Effector memory CD4-positive, alpha-beta T cell (primary cell): ENCODE results near the gene DAPL1.

Experiments used
- DNase-seq, 3 donors: peaks; one replicate each; pipeline ENCODE4 v3.0.0-alpha.2; 2020
- H3K27ac ChIP-seq: 2 replicates; pipeline ENCODE4 v1.7.0; 2013; ENCODE audit warnings: mild to moderate bottlenecking, low read length, moderate library complexity; ENCODE audit not compliant: insufficient read depth, poor library complexity, severe bottlenecking
- H3K27me3 ChIP-seq: replicated peaks from 2 replicates; pipeline ENCODE4 v1.7.0; 2013; ENCODE audit warnings: mild to moderate bottlenecking, low read length; ENCODE audit not compliant: insufficient read depth, control insufficient read depth, poor library complexity, severe bottlenecking
- H3K36me3 ChIP-seq: 2 replicates; pipeline ENCODE4 v1.7.0; 2013; ENCODE audit warnings: mild to moderate bottlenecking, low read length, moderate library complexity; ENCODE audit not compliant: control insufficient read depth, insufficient read depth
- H3K4me1 ChIP-seq: 2 replicates; pipeline ENCODE4 v1.7.0; 2013; ENCODE audit warnings: low read length, mild to moderate bottlenecking; ENCODE audit not compliant: control insufficient read depth, insufficient read depth, poor library complexity, severe bottlenecking
- H3K4me3 ChIP-seq: 2 replicates; pipeline ENCODE4 v1.7.0; 2013; ENCODE audit warnings: low read length, low read depth, mild to moderate bottlenecking; ENCODE audit not compliant: insufficient read depth, poor library complexity, severe bottlenecking
- H3K9me3 ChIP-seq: 2 replicates; pipeline ENCODE4 v1.7.0; 2013; ENCODE audit warnings: mild to moderate bottlenecking, low read length, moderate library complexity; ENCODE audit not compliant: control insufficient read depth

Gene DAPL1

DNA sequence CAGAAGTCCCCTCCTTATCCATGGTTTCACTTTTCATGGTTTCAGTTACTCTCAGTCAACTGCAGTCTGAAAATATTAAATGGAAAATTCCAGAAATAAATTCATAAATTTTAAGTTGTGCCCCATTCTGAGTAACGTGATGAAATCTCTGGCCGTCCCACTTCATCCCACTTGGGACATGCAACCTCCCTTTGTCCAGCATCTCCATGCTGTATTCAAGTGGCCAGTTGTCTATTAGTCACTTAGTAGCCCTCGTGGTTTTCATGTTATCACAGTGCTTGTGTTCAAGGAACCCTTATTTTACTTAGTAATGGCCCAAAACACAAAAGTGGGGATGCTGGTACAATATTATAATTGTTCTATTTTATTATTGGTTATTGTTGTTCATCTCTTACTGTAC, 18.0 kb upstream of the DAPL1 start:
- Histone ChIP-seq H3K4me1 (no peaks in the 10 kb centered on the region), H3K27me3 (no peaks in the 10 kb centered on the region), H3K4me3 (no peak overlapping the region), H3K9me3 (no peaks in the 10 kb centered on the region), H3K36me3 (no peaks in the 10 kb centered on the region), H3K27ac (no peak overlapping the region)
- no peak for DNase-seq

DNA sequence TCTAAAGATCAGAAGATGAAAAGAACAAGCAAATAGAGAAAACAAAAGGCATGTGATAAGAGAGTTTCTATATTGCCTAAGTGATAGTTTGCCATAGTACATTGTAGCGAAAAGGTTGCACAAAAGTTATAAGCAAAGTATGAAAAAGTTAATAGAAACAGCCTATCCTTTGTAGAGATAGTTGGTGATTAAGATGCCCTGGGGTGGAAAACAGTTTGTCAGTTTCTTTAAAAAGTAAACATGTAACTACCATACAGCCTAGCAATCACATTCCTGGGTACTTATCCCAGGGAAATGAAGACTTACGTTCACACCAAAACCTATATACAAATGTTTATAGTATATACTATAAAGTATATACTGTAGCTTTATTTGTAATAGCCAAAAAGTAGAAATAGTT, 16.9 kb upstream of the DAPL1 start:
- no peak for DNase-seq
- no peak overlapping the region for H3K27ac ChIP-seq
- H3K36me3 ChIP-seq: no peaks in the 10 kb centered on the region

DNA sequence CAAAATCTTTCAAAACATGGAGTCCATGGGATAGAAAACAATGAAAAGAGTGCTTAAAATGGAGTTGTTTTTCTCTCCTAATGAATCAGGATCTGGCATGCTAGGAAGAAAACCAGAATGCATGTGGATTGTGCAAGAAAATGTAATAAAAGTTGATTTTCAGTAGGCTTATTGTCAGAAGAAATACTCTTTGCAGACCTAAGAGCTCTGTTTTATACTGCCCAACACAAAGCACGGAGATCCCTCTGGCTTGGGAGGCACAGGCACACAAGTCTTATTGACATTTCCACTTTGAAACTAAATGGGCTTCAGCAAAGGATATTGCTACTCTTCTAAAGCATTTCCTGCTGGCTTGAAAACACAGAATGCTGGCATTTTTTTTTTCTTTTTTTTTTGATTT, 15.5 kb upstream of the DAPL1 start:
- DNase-seq: no peak
- no peaks in the 10 kb centered on the region for H3K9me3 ChIP-seq
- no peaks in the 10 kb centered on the region for H3K4me1 ChIP-seq
- no peaks in the 10 kb centered on the region for H3K36me3 ChIP-seq
- H3K27ac ChIP-seq: no peak overlapping the region
- H3K27me3 ChIP-seq: no peaks in the 10 kb centered on the region
- no peak overlapping the region for H3K4me3 ChIP-seq

More for the DNA sequence above, 16.9 kb upstream of the DAPL1 start:
- H3K4me3 ChIP-seq: no peak overlapping the region
- no peaks in the 10 kb centered on the region for H3K27me3 ChIP-seq
- no peaks in the 10 kb centered on the region for H3K9me3 ChIP-seq
- no peaks in the 10 kb centered on the region for H3K4me1 ChIP-seq

DNA sequence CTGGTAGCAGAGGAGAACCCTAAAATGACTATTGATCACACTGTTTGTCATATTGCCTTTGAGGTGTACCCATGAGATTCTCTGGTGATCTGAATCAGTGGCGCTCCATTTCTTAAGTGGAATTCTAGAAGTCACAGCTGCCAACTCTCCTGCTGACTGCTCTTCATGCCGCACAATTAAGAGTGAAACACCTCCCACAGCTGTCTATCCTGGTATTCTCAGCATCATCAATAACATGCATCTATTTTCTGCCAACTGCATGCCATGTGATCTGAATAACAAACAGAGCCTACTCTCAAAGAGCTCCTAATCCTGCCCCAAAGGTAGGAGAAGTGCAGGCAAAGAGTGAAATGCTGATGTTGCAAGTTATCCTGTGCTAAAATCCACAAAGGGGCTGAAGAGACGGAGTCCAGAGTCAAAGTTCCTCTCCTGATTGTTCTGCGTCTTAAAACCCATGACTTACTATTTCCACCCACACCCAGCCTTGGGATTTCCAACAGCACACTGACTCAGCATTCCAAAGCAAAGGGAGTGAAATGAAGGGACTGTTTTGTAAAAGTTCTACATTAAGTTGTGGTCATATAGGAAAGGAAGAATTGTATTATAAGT, 13.7 kb upstream of the DAPL1 start:
- Histone ChIP-seq H3K36me3 (no peaks in the 10 kb centered on the region), H3K27ac (no peak overlapping the region), H3K9me3 (no peaks in the 10 kb centered on the region), H3K27me3 (no peaks in the 10 kb centered on the region), H3K4me1 (no peaks in the 10 kb centered on the region), H3K4me3 (no peak overlapping the region)
- DNase-seq: no peak

GRCh38 chr2:158782136-158782535, 13.0 kb upstream of the DAPL1 start:
- no peaks in the 10 kb centered on the region for H3K27me3 ChIP-seq
- no peaks in the 10 kb centered on the region for H3K9me3 ChIP-seq
- no peak for DNase-seq
- no peaks in the 10 kb centered on the region for H3K36me3 ChIP-seq
- H3K27ac ChIP-seq: no peak overlapping the region
- no peaks in the 10 kb centered on the region for H3K4me1 ChIP-seq
- no peak overlapping the region for H3K4me3 ChIP-seq

DNA sequence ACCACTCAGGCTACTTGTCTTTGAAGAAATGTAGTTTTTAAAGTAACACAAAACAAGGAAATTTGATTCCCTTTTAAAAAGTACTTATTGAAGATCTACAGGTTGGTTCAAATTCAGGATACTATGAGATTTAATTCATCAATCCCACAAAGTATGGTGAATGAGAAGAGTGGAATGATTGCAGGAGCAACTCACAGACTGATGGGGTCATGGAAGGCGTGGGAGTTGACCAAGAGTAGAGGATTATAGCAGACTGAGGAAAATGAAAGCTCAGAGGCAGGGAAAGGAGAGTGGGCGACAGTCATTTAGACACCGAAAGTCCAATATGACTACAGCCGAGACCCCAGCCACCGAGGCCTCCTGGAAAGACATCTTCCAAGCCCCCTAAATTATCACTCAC, 12.5 kb upstream of the DAPL1 start:
- no peak for DNase-seq
- Histone ChIP-seq H3K27ac (no peak overlapping the region), H3K4me1 (no peaks in the 10 kb centered on the region), H3K36me3 (no peaks in the 10 kb centered on the region), H3K9me3 (no peaks in the 10 kb centered on the region), H3K27me3 (no peaks in the 10 kb centered on the region), H3K4me3 (no peak overlapping the region)

GRCh38 chr2:158783923-158784322, 11.2 kb upstream of the DAPL1 start:
- H3K9me3 ChIP-seq: no peaks in the 10 kb centered on the region
- H3K4me1 ChIP-seq: no peaks in the 10 kb centered on the region

GRCh38 chr2:158786897-158787296, 8.2 kb upstream of the DAPL1 start:
- H3K4me3 ChIP-seq: no peak overlapping the region
- no peak overlapping the region for H3K27ac ChIP-seq
- no peaks in the 10 kb centered on the region for H3K36me3 ChIP-seq
- no peaks in the 10 kb centered on the region for H3K4me1 ChIP-seq
- H3K9me3 ChIP-seq: no peaks in the 10 kb centered on the region
- no peaks in the 10 kb centered on the region for H3K27me3 ChIP-seq
- no peak for DNase-seq

More at GRCh38 chr2:158783923-158784322, 11.2 kb upstream of the DAPL1 start:
- DNase-seq: no peak
- H3K36me3 ChIP-seq: no peaks in the 10 kb centered on the region
- H3K27me3 ChIP-seq: no peaks in the 10 kb centered on the region
- no peak overlapping the region for H3K27ac ChIP-seq
- H3K4me3 ChIP-seq: no peak overlapping the region

DNA sequence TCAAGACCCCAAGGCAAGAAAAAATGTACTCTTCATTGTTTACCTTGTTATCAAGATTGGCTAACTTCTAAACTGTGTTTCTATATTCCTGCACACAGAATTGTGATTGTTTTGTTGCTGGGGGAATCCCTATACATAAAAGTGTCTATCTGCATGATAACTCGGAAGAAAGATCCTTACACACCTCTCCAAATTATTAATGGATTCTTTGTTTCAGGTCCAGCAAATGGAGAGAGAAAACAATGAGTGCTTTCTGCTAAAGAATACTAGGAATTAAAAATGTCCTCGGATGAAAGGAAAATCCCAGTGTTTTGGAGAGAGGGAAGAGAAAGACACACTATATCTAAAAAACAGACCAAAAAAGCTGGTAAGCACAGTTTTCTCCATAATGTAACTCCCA, 6.2 kb upstream of the DAPL1 start:
- no peak overlapping the region for H3K27ac ChIP-seq
- H3K4me3 ChIP-seq: no peak overlapping the region
- no peaks in the 10 kb centered on the region for H3K36me3 ChIP-seq
- no peaks in the 10 kb centered on the region for H3K4me1 ChIP-seq
- DNase-seq: no peak
- no peaks in the 10 kb centered on the region for H3K27me3 ChIP-seq
- H3K9me3 ChIP-seq: no peaks in the 10 kb centered on the region

GRCh38 chr2:158796652-158797051, 1.5 kb downstream of the DAPL1 start:
- H3K36me3 ChIP-seq: no peaks in the 10 kb centered on the region
- no peaks in the 10 kb centered on the region for H3K27me3 ChIP-seq
- H3K27ac ChIP-seq: no peak overlapping the region
- H3K9me3 ChIP-seq: no peaks in the 10 kb centered on the region
- no peaks in the 10 kb centered on the region for H3K4me1 ChIP-seq
- DNase-seq: no peak
- no peak overlapping the region for H3K4me3 ChIP-seq
